HG02970 (cell line): ENCODE data around the gene DOCK10.
A peak's percentile ranks its signal among the peaks of the same experiment; 100 is the strongest.
"Not testable (repeated sequence)": the region's sequence is repeated elsewhere in the genome, so short reads cannot be mapped to it uniquely, and the experiment has no call there.

Experiments
- ATAC-seq: cut with Tn5 transposase; IDR thresholded peaks from one replicate; pipeline ENCODE4 v1.9.1; 2021; ENCODE audit warnings: mild to moderate bottlenecking, moderate library complexity, moderate number of reproducible peaks; ENCODE audit not compliant: unreplicated experiment, low FRiP score

The DOCK10 gene

GRCh38 chr2:225041851-225042799 lies at the start of gene DOCK10:
Gene DOCK10 (minus strand): TSS chr2:225042468. CDS start chr2:225042374, 94 bp downstream.
- peak; percentile 29 for ATAC-seq

- no peak for ATAC-seq
Observed at GRCh38 chr2:225091336-225091735, 49.1 kb upstream of the DOCK10 start.

- no peak for ATAC-seq
Observed at GRCh38 chr2:225090746-225091145, 48.5 kb upstream of the DOCK10 start.

- no peak for ATAC-seq
Observed at GRCh38 chr2:225086915-225087314, 44.6 kb upstream of the DOCK10 start.

- no peak for ATAC-seq
Observed at GRCh38 chr2:225086439-225086838, 44.2 kb upstream of the DOCK10 start.

GRCh38 chr2:225083276-225083675 lies 41.0 kb upstream of the DOCK10 start:
- ATAC-seq: no peak

GRCh38 chr2:225076125-225076524 lies 33.9 kb upstream of the DOCK10 start:
- ATAC-seq: no peak

- ATAC-seq: no peak
Observed at GRCh38 chr2:225074919-225075681, 32.8 kb upstream of the DOCK10 start.

- no peak for ATAC-seq
Observed at GRCh38 chr2:225074366-225074765, 32.1 kb upstream of the DOCK10 start.

GRCh38 chr2:225073198-225073597 lies 30.9 kb upstream of the DOCK10 start:
- ATAC-seq: no peak

GRCh38 chr2:225072444-225072843 lies 30.2 kb upstream of the DOCK10 start:
- no peak for ATAC-seq

- no peak for ATAC-seq
Observed at GRCh38 chr2:225070811-225071210, 28.5 kb upstream of the DOCK10 start.

GRCh38 chr2:225069966-225070365 lies 27.7 kb upstream of the DOCK10 start:
- no peak for ATAC-seq

GRCh38 chr2:225069477-225069876 lies 27.2 kb upstream of the DOCK10 start:
- ATAC-seq: no peak

GRCh38 chr2:225065882-225066281 lies 23.6 kb upstream of the DOCK10 start:
- ATAC-seq: no peak

GRCh38 chr2:225064928-225065327 lies 22.7 kb upstream of the DOCK10 start:
- ATAC-seq: no peak

GRCh38 chr2:225064362-225064761 lies 22.1 kb upstream of the DOCK10 start:
- no peak for ATAC-seq

- ATAC-seq: no peak
Observed at GRCh38 chr2:225056330-225057073, 14.2 kb upstream of the DOCK10 start.

- ATAC-seq: no peak
Observed at GRCh38 chr2:225055714-225056113, 13.4 kb upstream of the DOCK10 start.

GRCh38 chr2:225052703-225053102 lies 10.4 kb upstream of the DOCK10 start:
- ATAC-seq: peak; percentile 67

GRCh38 chr2:225047502-225047901 lies 5.2 kb upstream of the DOCK10 start:
- not testable (repeated sequence) for ATAC-seq
